MCF 10A (cell line): Measurements from ENCODE around the gene GMCL2. TPM values are rescaled to one million over a fixed set of nuclear protein-coding genes. Genes with fewer than 3 reads are reported as not detected.
"Not testable (repeated sequence)": the region's sequence is repeated elsewhere in the genome, so short reads cannot be mapped to it uniquely, and the experiment has no call there.

Experiments
- BruUV-seq: library from RNA; stranded (reverse); fragments of 400-500 nt; replicated peaks from 2 replicates; lab custom pipeline; 2021; lab: Mats Ljungman, UMichigan
- CTCF ChIA-PET: fragments of 300-600 bp; sonication (Branson Sonifier 250); formaldehyde crosslinking; extraction: SDS; loops from one replicate; lab custom pipeline; 2021; ENCODE audit warnings: antibody characterized with exemption, inconsistent platforms; lab: Yijun Ruan, JAX
- POLR2A ChIA-PET: fragments of 300-600, 350-650 bp; sonication (Branson Sonifier 250); formaldehyde crosslinking; extraction: SDS; loops from one replicate; lab custom pipeline; 2020; ENCODE audit warnings: antibody characterized with exemption, inconsistent platforms; lab: Yijun Ruan, JAX
- DNase-seq: peaks from one replicate; pipeline ENCODE4 v3.0.0-alpha.2; 2018; ENCODE audit not compliant: unreplicated experiment
- H3K27ac Mint-ChIP-seq: one replicate; pipeline ENCODE4 v1.8.0; 2022; ENCODE audit warnings: mild to moderate bottlenecking, low read depth, mixed read lengths; ENCODE audit not compliant: unreplicated experiment
- H3K27me3 Mint-ChIP-seq: one replicate; pipeline ENCODE4 v1.8.0; 2022; ENCODE audit warnings: mixed read lengths; ENCODE audit not compliant: insufficient read depth, unreplicated experiment
- H3K36me3 Mint-ChIP-seq: one replicate; pipeline ENCODE4 v1.8.0; 2022; ENCODE audit warnings: mild to moderate bottlenecking, moderate library complexity, mixed read lengths; ENCODE audit not compliant: insufficient read depth, unreplicated experiment
- H3K4me1 Mint-ChIP-seq: one replicate; pipeline ENCODE4 v1.8.0; 2022; ENCODE audit warnings: mixed read lengths; ENCODE audit not compliant: insufficient read depth, unreplicated experiment
- H3K4me3 Mint-ChIP-seq: one replicate; pipeline ENCODE4 v1.8.0; 2022; ENCODE audit warnings: mild to moderate bottlenecking, moderate library complexity, mixed read lengths; ENCODE audit not compliant: unreplicated experiment
- H3K9me3 Mint-ChIP-seq: one replicate; pipeline ENCODE4 v1.8.0; 2022; ENCODE audit warnings: mixed read lengths; ENCODE audit not compliant: unreplicated experiment
- intact Hi-C: fragments of 100-400 bp; cut with micrococcal nuclease; formaldehyde crosslinking; loops from 2 replicates; pipeline ENCODE4 v1.14.1; 2022
- total RNA-seq: library from RNA; stranded (reverse); gene quantifications from 2 replicates; pipeline ENCODE4 v1.2.3, GENCODE V29; 2022
- TF ChIP-seq, protein P1 (sequence below): fragments of 200-600 bp; IDR thresholded peaks from one replicate; pipeline ENCODE4 v1.8.0; 2022; ENCODE audit warnings: antibody characterized with exemption, mild to moderate bottlenecking; ENCODE audit not compliant: unreplicated experiment

GMCL2 gene
- total RNA-seq, 1 experiment from 2014 or later = not detected

DNA sequence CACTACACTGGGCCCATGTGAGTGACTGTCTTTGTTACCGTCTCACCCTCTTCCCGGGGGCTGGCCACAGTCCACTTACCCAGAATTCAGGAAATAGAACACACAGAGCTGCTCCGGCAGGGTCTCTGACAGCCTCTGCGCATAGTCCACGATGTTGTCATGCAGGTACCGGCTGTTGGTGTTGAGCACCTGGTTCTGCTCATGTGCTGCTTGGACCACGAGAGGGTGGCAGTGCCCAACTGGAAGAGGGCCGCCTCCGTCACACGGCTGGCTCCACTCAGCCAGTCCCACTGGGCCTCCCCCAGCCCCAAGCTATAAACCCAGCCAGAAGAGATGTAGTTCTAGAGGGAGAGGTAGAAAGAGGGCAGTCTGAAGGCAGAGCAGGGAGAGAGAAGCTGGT is 42.7 kb upstream of the GMCL2 start:
- TF ChIP-seq, protein P1, sequence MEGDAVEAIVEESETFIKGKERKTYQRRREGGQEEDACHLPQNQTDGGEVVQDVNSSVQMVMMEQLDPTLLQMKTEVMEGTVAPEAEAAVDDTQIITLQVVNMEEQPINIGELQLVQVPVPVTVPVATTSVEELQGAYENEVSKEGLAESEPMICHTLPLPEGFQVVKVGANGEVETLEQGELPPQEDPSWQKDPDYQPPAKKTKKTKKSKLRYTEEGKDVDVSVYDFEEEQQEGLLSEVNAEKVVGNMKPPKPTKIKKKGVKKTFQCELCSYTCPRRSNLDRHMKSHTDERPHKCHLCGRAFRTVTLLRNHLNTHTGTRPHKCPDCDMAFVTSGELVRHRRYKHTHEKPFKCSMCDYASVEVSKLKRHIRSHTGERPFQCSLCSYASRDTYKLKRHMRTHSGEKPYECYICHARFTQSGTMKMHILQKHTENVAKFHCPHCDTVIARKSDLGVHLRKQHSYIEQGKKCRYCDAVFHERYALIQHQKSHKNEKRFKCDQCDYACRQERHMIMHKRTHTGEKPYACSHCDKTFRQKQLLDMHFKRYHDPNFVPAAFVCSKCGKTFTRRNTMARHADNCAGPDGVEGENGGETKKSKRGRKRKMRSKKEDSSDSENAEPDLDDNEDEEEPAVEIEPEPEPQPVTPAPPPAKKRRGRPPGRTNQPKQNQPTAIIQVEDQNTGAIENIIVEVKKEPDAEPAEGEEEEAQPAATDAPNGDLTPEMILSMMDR = no peak
- H3K27me3 Mint-ChIP-seq = no peaks in the 10 kb centered on the region
- DNase-seq = no peak
- peak overlapping the region; percentile 84 for H3K27ac Mint-ChIP-seq
- ChIA-PET CTCF (interaction anchor here (0.6 to 1.5 kb wide), 5 partner anchors 16 to 1700 kb away, joined by 3 to 5 read pairs (median 3); no protein-coding TSS in a partner anchor), POLR2A (interaction anchor here (1.4 to 6.4 kb wide), 3 partner anchors 9 to 26 kb away, joined by 3 to 32 read pairs (median 13); partner anchors contain the start of gene HNRNPAB)
- peaks cover 57% of the 10 kb centered on the region for H3K36me3 Mint-ChIP-seq
- H3K9me3 Mint-ChIP-seq = peaks cover 11% of the 10 kb centered on the region
- peaks cover 48% of the 10 kb centered on the region for H3K4me1 Mint-ChIP-seq
- H3K4me3 Mint-ChIP-seq = peak overlapping the region; percentile 80
- intact Hi-C loops = loop anchor here (5.0 kb wide), 1 partner anchor 557 kb away; no protein-coding TSS in a partner anchor
- BruUV-seq = no TSS peak

DNA sequence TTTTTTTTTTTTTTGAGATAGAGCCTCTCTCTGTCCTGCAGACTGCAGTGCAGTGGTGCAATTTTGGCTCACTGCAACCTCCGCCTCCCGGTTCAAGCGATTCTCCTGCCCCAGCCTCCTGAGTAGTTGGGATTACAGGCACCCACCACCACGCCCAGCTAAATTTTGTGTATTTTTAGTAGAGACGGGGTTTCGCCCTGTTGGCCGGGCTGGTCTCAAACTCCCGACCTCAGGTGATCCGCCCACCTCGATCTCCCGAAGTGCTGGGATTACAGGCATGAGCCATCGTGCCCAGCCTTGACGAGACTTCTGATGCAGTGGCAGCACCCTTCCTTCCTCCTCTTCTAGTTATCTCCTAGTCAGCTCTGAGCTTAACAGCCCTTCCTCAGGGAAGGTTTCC is 41.9 kb upstream of the GMCL2 start:
- DNase-seq, H3K4me3 Mint-ChIP-seq, intact Hi-C loops, BruUV-seq, H3K27me3 Mint-ChIP-seq: not testable (repeated sequence)
- CTCF ChIA-PET = interaction anchor here (0.7 to 1.9 kb wide), 2 partner anchors 14 kb away, joined by 3 to 5 read pairs; no protein-coding TSS in a partner anchor
- Mint-ChIP-seq H3K9me3 (peaks cover 11% of the 10 kb centered on the region), H3K27ac (peak overlapping the region; percentile 84), H3K36me3 (peaks cover 57% of the 10 kb centered on the region), H3K4me1 (peaks cover 42% of the 10 kb centered on the region)
- POLR2A ChIA-PET = interaction anchor here (1.4 to 6.4 kb wide), 3 partner anchors 8 to 25 kb away, joined by 3 to 32 read pairs (median 13); partner anchors contain the start of gene HNRNPAB

DNA sequence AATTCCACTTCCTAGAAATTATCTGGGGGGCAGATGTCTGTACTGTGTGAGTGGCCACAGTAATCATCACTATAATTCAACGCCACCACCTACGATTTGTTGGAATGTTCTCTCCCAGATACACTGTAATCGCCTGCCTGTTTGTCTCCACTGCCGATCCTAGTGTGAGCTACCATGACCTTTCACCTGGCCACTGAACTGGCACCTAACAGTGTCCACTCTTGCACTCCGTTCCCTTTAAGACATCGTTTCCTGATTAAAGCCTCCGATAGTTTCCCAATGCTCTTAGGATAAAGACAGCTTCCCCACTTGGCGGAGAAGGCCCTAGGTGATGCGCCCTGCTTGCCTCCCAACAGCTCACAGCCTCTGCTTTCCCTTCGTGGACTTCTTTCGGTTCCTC is 41.4 kb upstream of the GMCL2 start:
- H3K36me3 Mint-ChIP-seq = peaks cover 57% of the 10 kb centered on the region
- intact Hi-C loops = no loop called here
- TF ChIP-seq, protein P1 = no peak
- no peaks in the 10 kb centered on the region for H3K27me3 Mint-ChIP-seq
- POLR2A ChIA-PET = interaction anchor here (2.0 to 6.4 kb wide), 3 partner anchors 16 to 24 kb away, joined by 5 to 32 read pairs (median 13); partner anchors contain the start of gene HNRNPAB
- no peak overlapping the region for H3K4me3 Mint-ChIP-seq
- no peak for DNase-seq
- no peak overlapping the region for H3K27ac Mint-ChIP-seq
- peaks cover 45% of the 10 kb centered on the region for H3K4me1 Mint-ChIP-seq
- peaks cover 11% of the 10 kb centered on the region for H3K9me3 Mint-ChIP-seq
- no TSS peak for BruUV-seq
- CTCF ChIA-PET = interaction anchor here (0.6 to 1.9 kb wide), 6 partner anchors 13 to 431 kb away, joined by 3 to 5 read pairs (median 3); no protein-coding TSS in a partner anchor

DNA sequence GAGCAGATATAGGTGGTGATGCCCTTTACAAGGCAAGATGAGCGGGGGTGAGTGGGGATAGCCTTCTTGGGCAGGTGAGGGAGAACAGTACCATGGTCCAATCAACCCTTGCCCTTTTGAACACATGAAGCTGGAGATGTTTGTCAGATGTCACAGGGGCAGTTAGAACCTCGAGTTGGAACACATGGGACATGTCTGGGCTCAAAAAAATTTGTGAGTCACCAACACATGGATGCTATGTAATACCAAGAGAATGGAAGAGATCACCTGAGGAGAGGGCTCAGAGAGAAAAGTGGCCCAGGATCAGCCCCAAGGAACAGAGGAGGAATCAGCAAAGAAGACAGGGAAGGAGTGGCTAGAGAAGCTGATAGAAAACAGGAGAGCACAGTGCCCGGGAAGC is 40.8 kb upstream of the GMCL2 start:
- ChIA-PET CTCF (interaction anchor here (0.6 to 1.9 kb wide), 6 partner anchors 12 to 432 kb away, joined by 3 to 5 read pairs (median 3); no protein-coding TSS in a partner anchor), POLR2A (interaction anchor here (0.7 to 6.4 kb wide), 5 partner anchors 15 to 26 kb away, joined by 3 to 32 read pairs (median 5); partner anchors contain the start of gene HNRNPAB)

More for the DNA sequence above, 40.8 kb upstream of the GMCL2 start:
- Mint-ChIP-seq H3K27me3 (no peaks in the 10 kb centered on the region), H3K36me3 (peaks cover 57% of the 10 kb centered on the region), H3K9me3 (peaks cover 11% of the 10 kb centered on the region), H3K4me1 (peaks cover 52% of the 10 kb centered on the region), H3K4me3 (peak overlapping the region; percentile 1), H3K27ac (peak overlapping the region; percentile 57)
- BruUV-seq = no TSS peak
- intact Hi-C loops = no loop called here
- DNase-seq = no peak
- TF ChIP-seq, protein P1 = no peak
